Measurements from ENCODE around the gene DIP2C.
"Not testable (repeated sequence)": the region's sequence is repeated elsewhere in the genome, so short reads cannot be mapped to it uniquely, and the experiment has no call there.

The DIP2C gene

DNA sequence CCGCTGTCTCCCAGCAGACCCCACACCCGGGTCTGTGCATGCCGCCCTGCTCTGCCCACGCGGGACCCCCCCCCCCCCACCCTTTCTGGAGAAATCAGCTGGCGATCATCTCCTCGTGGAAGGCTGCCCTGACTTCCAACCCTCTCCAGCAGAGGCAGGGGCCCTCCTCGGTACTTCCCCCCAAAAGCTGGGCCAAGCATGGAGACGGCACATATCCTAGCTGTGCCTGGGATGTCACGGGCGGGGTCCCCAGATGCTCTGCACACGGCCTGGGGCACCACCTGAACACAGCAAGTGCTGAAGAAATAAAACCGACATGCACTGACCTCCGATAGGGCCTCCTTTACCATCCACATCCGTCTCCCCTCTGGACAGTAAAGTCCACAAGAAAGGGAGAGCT lies 96.0 kb downstream of the DIP2C start:
- no peak for DNase-seq

DNA sequence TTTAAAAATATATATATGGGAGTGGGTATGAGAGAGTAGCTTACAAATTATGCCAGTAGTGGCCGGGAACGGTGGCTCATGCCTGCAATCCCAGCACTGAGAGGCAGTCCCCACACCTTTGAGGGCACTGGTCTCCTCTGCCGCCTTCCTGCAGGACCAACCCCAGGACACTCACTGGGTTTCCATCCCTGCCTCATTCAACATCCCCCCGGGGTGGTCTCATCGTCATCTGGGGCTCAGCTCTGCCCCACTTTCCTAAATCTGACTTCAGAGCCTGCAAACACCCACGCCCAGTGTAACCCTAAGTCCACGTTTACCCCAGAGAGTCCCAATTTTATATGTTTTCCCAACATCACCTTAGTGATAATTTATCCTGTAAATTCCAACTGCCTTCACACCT lies 96.5 kb downstream of the DIP2C start:
- DNase-seq, result no peak

DNA sequence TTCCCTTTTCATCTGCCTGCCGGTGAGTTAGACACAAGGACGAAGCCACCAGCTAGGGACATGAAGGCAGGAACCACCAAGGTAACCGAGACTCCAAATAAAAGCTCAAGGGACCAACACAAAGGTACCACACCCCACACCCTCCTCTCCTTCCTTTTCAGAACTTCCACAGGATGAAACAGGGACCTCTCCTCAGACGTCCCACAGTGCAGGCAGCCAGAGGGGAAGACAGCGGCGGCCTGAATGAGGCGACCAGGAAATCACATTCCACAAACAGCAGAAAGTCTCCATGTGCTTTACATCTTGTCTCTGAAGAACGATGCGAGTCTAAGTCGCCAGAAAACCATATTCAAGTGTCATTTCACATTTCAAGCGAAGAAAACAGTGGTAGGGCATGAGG lies 97.8 kb downstream of the DIP2C start:
- no peak for DNase-seq

DNA sequence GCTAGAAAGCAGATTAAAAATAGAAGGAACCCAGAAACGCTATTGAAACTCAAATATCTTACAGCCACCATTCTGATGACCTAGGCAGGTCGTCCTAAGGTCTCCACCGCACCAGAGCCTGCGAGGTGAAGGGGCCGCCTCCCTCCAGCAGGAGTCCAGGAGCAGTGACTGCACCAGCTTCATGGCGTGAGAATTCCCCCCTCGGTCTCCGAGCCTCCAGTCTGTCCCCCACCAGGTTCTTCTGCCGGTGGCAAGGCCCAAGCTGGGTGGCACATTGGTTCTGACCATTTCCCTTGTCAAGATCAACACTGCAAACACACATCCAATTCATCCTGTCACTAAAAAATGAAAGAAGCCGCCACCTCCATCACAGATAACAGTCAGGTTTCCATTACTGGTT lies 98.7 kb downstream of the DIP2C start:
- no peak for DNase-seq

DNA sequence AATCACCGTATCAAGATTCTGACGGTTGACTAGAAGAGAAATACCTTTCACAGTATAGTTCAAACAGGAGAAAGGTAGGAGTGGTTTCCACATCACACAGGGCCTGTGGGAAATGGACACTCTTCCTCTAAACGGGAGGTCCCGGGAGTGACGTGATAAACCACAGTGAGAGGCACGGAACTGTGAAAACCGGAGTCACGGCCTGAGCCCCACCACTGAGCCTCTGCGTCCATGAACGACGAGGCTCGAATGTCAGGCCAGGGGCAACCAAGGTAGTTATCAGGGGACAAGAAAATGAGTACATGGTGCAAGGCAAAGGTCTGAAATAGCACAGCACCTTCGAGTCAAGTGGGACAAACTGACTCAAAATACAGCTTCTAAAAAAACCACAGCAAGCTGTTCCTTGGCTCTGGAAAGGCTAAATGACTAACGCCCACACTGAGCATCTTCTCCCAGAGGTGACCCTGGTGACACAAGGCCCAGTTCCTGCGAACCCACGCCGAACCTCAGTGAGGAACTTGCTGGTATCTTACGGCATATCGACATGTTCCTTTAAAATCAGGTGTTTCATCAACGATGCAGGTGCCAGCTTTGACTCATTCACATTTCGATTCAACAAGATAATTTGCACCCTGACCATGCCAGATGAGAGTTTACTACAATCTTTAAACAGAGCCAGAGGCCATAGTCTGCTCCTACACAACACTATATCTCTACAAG lies 99.3 kb downstream of the DIP2C start:
- DNase-seq, result no peak

DNA sequence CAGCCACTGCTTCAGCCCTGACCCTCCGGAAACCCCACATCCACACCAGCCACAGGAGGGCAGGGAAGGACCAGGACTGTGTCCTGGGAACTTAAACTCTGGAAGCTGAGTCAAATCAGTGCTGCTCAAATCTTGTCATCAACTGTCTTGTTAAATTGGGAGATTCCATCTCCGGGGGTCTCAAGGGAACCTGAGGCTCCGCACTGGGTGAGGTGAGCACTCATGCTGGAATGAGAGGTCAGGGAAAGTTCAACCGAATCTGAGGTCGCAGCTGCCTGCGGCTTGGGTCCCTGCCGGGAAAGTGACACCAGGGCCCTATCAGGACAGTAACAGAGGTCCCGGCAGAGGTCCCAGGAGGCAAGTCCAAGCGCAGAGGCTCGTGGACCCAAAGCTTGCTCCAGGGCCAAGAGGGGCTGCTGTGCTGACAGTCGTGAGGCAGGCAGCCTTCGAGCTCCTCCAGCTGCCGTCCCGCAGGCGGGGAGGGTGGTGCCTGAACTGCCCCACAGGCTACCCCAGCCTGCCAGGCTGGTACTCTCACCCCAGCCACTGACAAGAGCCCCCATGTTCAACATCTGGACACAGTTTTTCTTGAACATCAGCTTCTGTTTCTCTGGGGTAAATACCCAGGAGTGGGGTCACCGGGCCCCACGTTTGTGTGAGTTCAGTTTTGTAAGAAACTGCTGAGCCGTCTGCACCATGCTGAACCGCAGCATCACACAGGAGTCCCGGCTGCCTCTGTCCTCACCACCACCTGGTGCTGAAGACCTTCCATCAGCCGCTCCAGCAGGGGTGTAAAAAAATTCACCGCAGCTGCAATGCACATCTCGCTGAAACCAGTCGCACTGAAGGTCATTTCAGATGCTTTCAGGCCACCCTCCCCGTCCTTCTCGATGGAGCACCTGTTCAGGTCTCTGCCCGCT lies 101.0 kb downstream of the DIP2C start:
- no peak for DNase-seq

DNA sequence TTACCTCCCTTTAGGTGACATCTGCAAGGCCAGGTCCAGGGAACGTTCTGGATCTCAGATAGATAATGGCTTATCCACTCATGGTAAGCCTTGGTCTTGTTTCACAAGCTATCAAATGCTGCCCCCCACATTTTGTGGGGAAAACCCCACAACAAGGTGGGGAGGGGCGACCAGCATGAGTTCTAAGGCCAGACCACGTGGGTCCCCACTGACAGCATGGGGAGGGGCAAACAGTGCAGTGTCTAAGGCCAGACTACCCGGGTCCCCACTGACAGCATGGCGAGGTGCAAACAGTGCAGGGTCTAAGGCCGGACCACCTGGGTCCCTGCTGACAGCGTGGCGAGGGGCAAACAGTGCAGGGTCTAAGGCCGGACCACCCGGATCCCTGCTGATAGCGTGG lies 102.8 kb downstream of the DIP2C start:
- no peak for DNase-seq

DNA sequence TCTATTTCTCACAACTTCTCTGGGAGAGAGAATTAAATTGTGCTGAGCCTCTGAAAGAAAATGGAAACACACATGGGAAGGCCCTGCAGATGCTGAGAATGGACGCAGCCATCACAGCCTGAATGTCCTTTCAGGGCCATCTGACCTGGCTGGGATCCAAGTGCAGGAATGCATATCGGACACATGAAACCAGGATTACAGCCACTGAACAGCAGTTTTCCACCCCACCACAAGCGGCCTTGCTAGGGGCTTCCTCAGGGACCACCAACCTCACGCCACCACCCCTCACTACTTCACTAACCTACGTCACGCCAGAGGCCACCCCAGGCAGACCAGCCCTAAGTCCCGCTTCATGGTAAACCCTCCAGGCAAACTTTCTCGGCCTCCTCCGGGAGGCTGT lies 103.3 kb downstream of the DIP2C start:
- no peak for DNase-seq

DNA sequence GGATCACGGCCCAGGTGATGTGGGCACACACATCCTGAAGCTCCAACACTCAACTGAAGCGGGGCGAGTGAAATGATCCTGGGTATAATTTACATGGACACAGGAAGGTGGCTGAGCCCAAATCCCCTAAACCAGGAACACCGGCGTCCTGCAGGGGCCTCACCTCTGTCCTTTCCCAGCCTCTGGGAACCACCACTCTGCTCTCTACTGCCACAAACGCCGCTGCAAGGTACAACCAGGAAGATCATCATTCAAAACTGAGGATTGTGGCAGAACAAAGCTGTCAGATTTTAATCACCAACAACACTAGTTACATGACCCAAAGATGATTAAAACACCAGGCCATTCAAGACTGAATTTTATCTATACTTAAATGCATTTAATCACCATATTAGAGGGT lies 104.0 kb downstream of the DIP2C start:
- no peak for DNase-seq

DNA sequence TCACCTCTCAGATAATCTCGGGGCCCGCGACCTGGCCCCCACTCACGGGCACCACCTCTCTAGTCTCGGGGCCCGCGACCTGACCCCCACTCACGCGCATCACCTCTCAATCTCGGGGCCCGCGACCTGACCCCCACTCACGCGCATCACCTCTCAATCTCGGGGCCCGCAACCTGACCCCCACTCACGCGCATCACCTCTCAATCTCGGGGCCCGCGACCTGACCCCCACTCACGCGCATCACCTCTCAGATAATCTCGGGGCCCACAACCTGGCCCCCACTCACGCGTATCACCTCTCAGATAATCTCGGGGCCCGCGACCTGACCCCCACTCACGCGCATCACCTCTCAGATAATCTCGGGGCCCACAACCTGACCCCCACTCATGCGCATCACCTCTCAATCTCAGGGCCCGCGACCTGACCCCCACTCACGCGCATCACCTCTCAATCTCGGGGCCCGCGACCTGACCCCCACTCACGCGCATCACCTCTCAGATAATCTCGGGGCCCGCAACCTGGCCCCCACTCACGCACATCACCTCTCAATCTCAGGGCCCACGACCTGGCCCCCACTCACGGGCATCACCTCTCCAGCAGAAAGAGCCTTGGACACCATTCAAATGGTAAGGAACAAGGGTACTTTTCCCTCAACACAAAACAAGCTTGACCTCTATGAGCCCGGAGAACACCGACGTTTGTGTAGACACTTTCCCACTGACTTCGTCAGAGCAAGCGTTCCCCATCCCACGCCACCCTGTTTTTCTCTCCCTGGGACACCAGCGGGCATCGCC lies 104.8 kb downstream of the DIP2C start:
- not testable (repeated sequence) for DNase-seq

DNA sequence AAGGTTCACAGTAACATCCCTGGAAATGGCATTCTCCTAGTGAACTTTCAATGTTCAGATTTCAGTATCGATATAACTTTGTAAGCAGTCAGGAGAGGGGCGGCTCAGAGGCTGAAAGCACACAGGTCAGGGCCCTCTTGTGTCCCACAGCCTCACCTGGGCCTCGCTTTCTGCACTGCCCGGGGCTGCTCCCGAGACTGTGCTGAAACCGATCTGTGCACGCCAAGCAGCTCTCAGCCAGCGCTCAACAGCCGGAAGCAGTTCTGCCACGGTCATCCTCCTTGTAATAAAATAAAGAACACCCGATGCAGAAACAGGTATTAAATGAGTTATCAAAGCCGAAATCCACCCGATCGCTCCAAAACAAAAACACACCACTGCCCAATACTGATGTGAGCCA lies 106.0 kb downstream of the DIP2C start:
- no peak for DNase-seq

DNA sequence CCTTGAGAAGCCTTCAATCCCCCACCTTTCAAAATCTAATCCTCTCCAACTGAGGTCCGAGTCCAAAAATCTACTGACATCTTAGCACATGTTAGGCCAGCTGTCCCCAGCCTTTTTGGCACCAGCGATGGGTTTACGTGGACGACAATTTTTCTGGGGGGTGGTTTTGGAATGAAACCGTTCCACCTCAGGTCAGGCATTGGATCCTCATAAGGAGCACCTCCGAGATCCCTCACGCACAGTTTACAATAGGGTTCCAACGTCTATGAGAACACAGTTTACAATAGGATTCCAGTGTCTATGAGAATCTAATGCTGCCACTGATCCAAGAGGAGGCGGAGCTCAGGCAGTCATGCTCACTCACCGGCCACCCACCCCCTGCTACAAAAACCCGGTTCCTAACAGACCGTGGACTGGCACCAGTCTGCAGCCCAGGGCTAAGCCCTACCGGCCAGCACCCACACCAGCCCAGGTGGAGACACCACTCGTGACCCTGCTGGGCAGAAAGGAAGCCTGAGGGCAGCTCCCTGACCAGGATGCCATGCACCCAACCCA lies 107.6 kb downstream of the DIP2C start:
- DNase-seq, result no peak

DNA sequence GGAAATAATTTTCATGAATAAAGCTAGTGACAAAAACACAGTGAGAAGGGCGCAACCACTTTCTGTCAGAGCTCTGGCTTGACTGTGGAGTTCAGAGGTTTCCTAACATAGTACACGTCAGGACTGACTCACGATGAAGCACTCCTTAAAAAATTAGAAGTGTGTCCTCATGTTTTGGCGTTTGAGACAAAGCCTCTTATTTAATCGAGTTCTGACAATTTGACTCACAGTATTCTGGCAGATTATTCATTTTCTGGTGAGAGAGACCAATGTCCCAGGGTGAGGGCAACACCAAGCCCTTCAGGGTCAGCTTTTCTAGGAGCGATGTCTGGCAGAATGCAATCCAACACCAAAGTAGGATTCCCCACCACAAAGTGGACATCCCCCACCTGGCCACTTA lies 108.7 kb downstream of the DIP2C start:
- no peak for DNase-seq

DNA sequence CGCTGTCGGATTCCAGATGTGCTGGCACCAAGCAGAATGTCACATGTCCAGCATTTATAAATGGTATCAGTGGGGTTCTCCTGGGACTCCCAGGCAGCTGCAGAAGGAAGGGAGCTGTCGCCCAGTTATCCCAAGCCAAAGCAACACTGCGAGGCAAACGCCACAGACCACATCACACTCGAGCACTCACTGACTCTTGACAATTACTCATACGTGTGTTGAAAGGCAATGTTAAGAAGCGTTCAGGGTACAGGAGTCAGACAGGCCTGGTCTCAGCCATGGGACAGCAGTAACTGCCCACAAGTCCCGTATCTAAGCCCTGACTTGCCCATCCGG lies 113.4 kb downstream of the DIP2C start:
- DNase-seq, result no peak

DNA sequence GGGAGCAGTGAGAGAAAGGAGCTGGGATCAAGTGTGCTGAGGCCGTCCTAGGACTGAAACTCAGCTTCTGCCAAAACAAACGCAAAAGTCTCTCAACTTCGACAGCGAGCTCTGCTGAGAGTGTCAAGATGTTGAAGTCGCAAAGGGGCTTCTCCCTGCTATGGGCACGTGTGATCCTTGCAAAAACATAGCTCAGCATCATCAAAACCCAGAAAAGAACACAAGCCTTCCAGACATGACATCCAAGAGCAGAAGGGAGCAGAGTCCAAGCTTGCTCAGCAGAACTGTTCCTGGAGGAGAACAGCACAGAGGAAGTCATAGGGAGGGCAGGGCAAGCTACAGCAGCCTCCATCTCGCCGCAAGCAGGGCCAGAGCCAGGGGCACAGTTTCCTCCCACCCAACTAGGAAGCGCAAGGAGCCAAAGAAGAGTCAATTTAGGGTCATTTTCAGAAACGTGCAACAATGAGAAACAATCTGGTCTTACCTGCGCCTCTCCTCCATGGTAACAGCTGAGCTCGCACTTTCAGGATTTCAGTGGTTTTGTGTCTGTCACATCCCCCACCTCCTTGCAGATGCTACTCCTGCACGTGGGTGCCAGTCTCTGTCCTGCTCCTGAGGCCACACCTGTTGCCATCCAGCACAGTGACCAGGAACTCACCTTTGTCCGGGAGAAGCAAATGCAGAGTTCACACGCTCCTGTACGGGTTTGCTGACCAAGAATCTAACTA lies 113.9 kb downstream of the DIP2C start:
- no peak for DNase-seq

DNA sequence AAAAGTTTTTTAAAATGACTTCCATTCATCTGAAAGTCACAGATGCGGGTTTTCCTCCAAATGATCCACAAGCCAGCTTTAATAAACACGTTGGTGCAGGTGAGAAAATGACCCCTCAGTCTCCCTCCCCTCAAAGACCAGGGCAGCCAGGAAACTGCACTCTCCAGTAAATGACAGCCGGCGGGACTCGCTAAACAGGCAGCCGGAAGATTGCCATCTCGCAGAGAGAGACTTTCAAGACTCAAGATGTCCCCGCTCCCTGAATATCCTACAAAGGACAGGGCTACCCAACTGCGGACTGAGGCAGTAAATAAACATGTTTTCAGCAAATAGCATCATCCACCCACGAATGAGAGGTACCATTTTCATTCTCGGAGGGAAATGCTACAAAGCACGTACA lies 116.8 kb downstream of the DIP2C start:
- DNase-seq, result no peak

DNA sequence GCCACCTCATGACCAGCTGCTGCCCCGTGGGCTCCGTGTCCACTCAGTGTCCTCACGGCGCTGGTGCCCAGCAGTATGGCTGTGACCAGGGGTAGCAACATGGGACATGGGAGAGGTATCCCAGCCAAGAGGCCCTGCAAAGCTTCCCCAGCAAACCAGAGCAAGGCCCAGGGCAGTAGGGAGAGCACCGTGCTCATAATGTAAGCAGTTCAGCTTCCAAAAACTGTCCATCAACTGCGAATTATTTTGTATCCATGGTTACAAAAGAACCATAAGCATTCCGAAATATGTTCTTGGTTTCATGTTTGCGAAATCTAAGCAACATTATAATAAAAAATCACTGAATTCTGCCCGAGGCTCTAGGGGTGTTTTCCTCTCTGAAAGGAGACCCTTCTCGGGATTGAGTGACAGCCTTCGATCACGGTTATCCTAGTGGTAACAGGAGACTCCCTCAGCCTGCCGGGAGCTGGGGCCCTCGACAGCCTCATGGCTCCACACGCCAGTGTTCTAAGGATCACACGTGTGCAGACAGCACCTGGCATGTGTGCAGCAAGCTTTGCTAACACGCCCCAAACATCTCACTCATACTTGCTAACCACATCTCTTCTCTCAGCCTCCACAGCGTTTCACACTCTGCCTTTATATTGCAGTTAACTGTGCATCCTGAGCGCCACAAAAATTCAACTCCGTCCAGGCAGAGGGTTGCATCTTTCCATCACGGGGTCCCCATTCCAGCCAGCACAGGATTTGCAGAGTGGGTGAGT lies 117.6 kb downstream of the DIP2C start:
- DNase-seq, result no peak

DNA sequence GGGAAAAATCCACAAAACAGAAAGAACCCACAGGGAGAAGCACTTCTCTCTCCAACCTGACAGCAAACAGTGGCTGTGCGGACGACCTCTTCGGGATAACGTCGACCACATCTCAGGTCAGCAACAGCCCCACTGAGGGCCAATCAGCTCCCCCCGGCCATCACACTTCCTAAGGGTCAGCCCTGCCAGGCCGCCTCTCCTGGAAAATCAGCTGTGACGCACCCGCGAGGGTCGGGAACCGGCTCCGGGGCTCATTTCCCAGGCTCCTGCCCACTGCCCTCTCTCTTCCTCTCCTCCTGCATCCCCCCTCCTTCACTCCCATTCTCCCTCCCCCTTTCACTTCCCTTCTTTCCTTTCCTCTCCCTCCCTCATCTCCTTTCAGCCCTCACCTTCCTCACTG lies 118.3 kb downstream of the DIP2C start:
- DNase-seq, result no peak

DNA sequence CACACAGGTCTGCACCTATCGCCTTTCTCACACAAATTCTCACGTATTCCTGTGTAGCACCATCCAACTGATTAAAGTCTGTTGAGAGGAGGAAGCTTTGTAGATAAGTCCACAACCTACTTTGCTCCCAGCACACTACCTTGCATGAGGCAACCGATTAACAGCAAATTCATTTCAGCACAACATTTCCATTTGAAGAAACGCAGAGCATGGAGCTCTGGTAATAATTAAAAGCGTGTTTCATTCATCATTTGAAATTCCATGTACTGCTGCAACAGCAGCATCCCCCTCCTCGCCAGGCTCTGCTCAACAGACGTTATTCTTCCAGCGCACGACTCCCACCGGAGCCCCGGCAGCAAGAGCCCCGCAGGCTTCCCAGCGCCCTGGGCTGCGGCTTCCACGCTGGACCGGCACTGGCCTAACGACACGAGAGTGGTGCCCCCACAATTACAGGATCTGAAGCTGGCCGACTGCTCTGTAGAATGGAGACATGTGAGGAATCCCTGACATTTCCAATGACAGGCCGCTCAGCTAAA lies 118.8 kb downstream of the DIP2C start:
- DNase-seq, result no peak

DNA sequence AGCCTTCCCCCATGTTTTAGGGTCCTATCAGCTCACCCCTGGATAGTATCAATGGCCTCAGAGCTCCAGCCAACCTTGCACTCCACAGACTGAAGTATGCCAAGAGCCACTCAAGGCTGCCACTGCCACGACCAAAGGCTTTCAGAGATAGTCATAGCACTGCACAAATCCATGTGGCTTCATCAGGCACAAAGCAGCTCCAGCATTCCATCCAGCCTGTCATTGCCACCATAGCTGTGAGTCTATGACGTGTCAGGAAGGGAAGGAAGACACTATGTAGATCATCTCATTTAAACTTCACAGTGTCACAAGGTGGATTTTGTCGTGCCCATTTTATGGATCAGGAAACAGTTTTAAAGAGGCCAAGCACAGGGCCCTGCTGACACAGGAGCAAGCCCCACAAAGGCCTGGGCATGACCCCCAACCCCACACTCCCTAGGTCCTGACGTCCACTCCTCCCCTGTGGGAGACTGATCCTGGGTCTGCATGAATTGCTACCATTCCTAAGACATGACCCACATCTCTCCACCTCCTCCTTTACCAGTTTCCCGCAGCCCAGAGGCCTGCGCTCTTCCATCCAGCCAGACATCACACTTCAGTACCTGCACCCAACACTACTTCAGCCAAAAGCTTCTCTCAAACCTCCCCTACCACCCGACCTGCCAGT lies 119.4 kb downstream of the DIP2C start:
- no peak for DNase-seq

DNA sequence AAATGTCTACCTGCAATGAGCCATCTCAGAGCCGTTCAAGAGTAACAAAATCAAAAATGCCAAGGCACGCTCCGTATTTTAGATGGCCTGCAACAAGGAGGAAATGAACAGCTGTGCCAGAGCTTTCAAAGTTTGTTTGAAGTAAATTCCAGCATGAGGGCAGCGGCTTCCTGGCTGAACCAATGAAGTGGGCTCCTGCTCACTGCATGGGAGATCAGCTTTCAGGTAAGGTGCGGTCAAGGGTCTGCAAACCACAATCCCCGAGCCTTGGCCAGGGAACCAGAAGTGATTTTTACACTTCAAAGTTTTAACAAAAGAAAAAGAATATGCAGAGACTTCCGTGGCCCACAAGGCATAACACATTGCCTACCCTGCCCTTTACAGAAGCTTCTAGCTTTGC lies 120.6 kb downstream of the DIP2C start:
- DNase-seq, result no peak

Measured in SW 1271 (cell line).